Measurements from ENCODE around the gene TMEM87A.

TMEM87A gene

GRCh38 chr15:42171795-42172194 lies 101.4 kb downstream of the TMEM87A start:
- no peak overlapping the region for H3K4me3 ChIP-seq (ENCODE audit: insufficient read depth, low read depth, low read length)
- 93 to 96% methylated on average over 1 of the region's 1 CpG for WGBS, 2 experiments
- H3K9me3 ChIP-seq (ENCODE audit: control insufficient read depth, low read length), result no peaks in the 10 kb centered on the region
- no peaks in the 10 kb centered on the region for H3K4me1 ChIP-seq (ENCODE audit: control insufficient read depth, insufficient read depth, low read length)
- no peak overlapping the region for H3K27ac ChIP-seq (ENCODE audit: insufficient read depth, low read depth, low read length, poor library complexity, severe bottlenecking)
- no peaks in the 10 kb centered on the region for H3K27me3 ChIP-seq (ENCODE audit: control insufficient read depth, insufficient read depth, low read length, poor library complexity, severe bottlenecking)
- H3K36me3 ChIP-seq (ENCODE audit: control insufficient read depth, insufficient read depth, low read length), result peaks cover 19% of the 10 kb centered on the region

- Histone ChIP-seq H3K27ac (ENCODE audit: insufficient read depth, low read depth, low read length, poor library complexity, severe bottlenecking) (no peak overlapping the region), H3K36me3 (ENCODE audit: control insufficient read depth, insufficient read depth, low read length) (peaks cover 25% of the 10 kb centered on the region), H3K4me3 (ENCODE audit: insufficient read depth, low read depth, low read length) (no peak overlapping the region), H3K27me3 (ENCODE audit: control insufficient read depth, insufficient read depth, low read length, poor library complexity, severe bottlenecking) (no peaks in the 10 kb centered on the region), H3K9me3 (ENCODE audit: control insufficient read depth, low read length) (no peaks in the 10 kb centered on the region), H3K4me1 (ENCODE audit: control insufficient read depth, insufficient read depth, low read length) (no peaks in the 10 kb centered on the region)
- WGBS, 2 experiments, result 96% methylated on average over 1 of the region's 1 CpG
Observed at GRCh38 chr15:42171122-42171521, 102.1 kb downstream of the TMEM87A start.

- 94 to 95% methylated on average over 13 of the region's 13 CpGs for WGBS, 2 experiments
- Histone ChIP-seq H3K36me3 (ENCODE audit: control insufficient read depth, insufficient read depth, low read length) (peaks cover 71% of the 10 kb centered on the region), H3K9me3 (ENCODE audit: control insufficient read depth, low read length) (no peaks in the 10 kb centered on the region), H3K4me1 (ENCODE audit: control insufficient read depth, insufficient read depth, low read length) (no peaks in the 10 kb centered on the region), H3K4me3 (ENCODE audit: insufficient read depth, low read depth, low read length) (no peak overlapping the region), H3K27me3 (ENCODE audit: control insufficient read depth, insufficient read depth, low read length, poor library complexity, severe bottlenecking) (no peaks in the 10 kb centered on the region), H3K27ac (ENCODE audit: insufficient read depth, low read depth, low read length, poor library complexity, severe bottlenecking) (no peak overlapping the region)
Observed at GRCh38 chr15:42166225-42166940, 106.8 kb downstream of the TMEM87A start.

GRCh38 chr15:42165106-42165505 lies 108.1 kb downstream of the TMEM87A start:
- Histone ChIP-seq H3K36me3 (ENCODE audit: control insufficient read depth, insufficient read depth, low read length) (peaks cover 68% of the 10 kb centered on the region), H3K27ac (ENCODE audit: insufficient read depth, low read depth, low read length, poor library complexity, severe bottlenecking) (no peak overlapping the region), H3K27me3 (ENCODE audit: control insufficient read depth, insufficient read depth, low read length, poor library complexity, severe bottlenecking) (no peaks in the 10 kb centered on the region), H3K9me3 (ENCODE audit: control insufficient read depth, low read length) (no peaks in the 10 kb centered on the region), H3K4me1 (ENCODE audit: control insufficient read depth, insufficient read depth, low read length) (no peaks in the 10 kb centered on the region), H3K4me3 (ENCODE audit: insufficient read depth, low read depth, low read length) (no peak overlapping the region)
- WGBS, 2 experiments, result 97 to 98% methylated on average over 6 of the region's 6 CpGs

- Histone ChIP-seq H3K4me1 (ENCODE audit: control insufficient read depth, insufficient read depth, low read length) (no peaks in the 10 kb centered on the region), H3K9me3 (ENCODE audit: control insufficient read depth, low read length) (no peaks in the 10 kb centered on the region), H3K27me3 (ENCODE audit: control insufficient read depth, insufficient read depth, low read length, poor library complexity, severe bottlenecking) (no peaks in the 10 kb centered on the region), H3K27ac (ENCODE audit: insufficient read depth, low read depth, low read length, poor library complexity, severe bottlenecking) (no peak overlapping the region), H3K36me3 (ENCODE audit: control insufficient read depth, insufficient read depth, low read length) (peaks cover 67% of the 10 kb centered on the region), H3K4me3 (ENCODE audit: insufficient read depth, low read depth, low read length) (no peak overlapping the region)
- 95 to 97% methylated on average over 4 of the region's 4 CpGs for WGBS, 2 experiments
Observed at GRCh38 chr15:42163947-42164550, 109.2 kb downstream of the TMEM87A start.

- 94 to 96% methylated on average over 9 of the region's 9 CpGs for WGBS, 2 experiments
- Histone ChIP-seq H3K36me3 (ENCODE audit: control insufficient read depth, insufficient read depth, low read length) (peaks cover 67% of the 10 kb centered on the region), H3K9me3 (ENCODE audit: control insufficient read depth, low read length) (no peaks in the 10 kb centered on the region), H3K27ac (ENCODE audit: insufficient read depth, low read depth, low read length, poor library complexity, severe bottlenecking) (no peak overlapping the region), H3K4me3 (ENCODE audit: insufficient read depth, low read depth, low read length) (no peak overlapping the region), H3K4me1 (ENCODE audit: control insufficient read depth, insufficient read depth, low read length) (no peaks in the 10 kb centered on the region), H3K27me3 (ENCODE audit: control insufficient read depth, insufficient read depth, low read length, poor library complexity, severe bottlenecking) (no peaks in the 10 kb centered on the region)
Observed at GRCh38 chr15:42163291-42163690, 109.9 kb downstream of the TMEM87A start.
